ENCODE measurements around the gene ZNF26.

- TF ChIP-seq POLR2A (IDR thresholded peaks at IDR 0.05) (no peak), CTCF (IDR thresholded peaks at IDR 0.05) (no peak), POLR2AphosphoS5 (IDR thresholded peaks at IDR 0.05) (no peak)
Measured at GRCh38 chr12:132986885-132987225, 688 bp downstream of the ZNF26 start.

Data from sigmoid colon (tissue), 4 donors.